Measurements from ENCODE around the gene SYNJ2.
"Not testable (repeated sequence)": the region's sequence is repeated elsewhere in the genome, so short reads cannot be mapped to it uniquely, and the experiment has no call there.

The SYNJ2 gene, protein sequence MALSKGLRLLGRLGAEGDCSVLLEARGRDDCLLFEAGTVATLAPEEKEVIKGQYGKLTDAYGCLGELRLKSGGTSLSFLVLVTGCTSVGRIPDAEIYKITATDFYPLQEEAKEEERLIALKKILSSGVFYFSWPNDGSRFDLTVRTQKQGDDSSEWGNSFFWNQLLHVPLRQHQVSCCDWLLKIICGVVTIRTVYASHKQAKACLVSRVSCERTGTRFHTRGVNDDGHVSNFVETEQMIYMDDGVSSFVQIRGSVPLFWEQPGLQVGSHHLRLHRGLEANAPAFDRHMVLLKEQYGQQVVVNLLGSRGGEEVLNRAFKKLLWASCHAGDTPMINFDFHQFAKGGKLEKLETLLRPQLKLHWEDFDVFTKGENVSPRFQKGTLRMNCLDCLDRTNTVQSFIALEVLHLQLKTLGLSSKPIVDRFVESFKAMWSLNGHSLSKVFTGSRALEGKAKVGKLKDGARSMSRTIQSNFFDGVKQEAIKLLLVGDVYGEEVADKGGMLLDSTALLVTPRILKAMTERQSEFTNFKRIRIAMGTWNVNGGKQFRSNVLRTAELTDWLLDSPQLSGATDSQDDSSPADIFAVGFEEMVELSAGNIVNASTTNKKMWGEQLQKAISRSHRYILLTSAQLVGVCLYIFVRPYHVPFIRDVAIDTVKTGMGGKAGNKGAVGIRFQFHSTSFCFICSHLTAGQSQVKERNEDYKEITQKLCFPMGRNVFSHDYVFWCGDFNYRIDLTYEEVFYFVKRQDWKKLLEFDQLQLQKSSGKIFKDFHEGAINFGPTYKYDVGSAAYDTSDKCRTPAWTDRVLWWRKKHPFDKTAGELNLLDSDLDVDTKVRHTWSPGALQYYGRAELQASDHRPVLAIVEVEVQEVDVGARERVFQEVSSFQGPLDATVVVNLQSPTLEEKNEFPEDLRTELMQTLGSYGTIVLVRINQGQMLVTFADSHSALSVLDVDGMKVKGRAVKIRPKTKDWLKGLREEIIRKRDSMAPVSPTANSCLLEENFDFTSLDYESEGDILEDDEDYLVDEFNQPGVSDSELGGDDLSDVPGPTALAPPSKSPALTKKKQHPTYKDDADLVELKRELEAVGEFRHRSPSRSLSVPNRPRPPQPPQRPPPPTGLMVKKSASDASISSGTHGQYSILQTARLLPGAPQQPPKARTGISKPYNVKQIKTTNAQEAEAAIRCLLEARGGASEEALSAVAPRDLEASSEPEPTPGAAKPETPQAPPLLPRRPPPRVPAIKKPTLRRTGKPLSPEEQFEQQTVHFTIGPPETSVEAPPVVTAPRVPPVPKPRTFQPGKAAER (N-terminal part only)

DNA sequence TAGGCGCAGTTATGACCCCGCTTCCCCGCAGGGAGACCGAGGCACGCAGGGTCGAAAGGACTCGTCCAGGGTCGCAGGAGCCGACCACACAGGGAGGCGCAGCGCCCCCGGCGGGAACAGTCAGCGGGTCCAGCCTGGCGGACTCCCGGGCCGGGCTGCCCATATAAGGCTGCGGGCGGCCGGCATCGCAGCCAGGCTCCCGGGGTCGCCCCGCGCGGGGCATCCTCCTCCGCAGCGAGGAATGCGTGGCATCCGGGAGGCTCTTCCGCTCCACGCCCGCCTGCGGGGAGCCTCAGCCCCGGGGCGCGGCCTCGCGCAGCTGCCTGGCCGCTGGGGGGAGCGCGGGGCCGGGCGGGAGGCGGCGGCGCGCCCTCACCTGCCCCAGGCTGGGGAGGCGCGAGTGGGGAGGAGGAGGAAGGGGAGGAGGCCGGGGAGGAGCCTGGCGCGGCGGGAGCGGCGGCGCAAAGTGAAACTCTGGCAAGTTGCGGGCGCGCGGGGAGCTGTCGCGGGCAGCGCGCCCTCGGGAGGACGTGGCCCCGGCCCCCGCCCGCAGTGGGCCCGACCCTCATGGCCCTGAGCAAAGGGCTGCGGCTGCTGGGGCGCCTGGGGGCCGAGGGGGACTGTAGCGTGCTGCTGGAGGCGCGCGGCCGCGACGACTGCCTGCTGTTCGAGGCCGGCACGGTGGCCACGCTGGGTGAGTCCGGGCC lies at the start of gene SYNJ2:
Gene SYNJ2 (plus strand): TSS at position 469 of the 707 bp plus-strand sequence. CDS start 99 bp downstream, at position 568.
- peak; percentile 46 for DNase-seq (ENCODE audit: low read depth)

DNA sequence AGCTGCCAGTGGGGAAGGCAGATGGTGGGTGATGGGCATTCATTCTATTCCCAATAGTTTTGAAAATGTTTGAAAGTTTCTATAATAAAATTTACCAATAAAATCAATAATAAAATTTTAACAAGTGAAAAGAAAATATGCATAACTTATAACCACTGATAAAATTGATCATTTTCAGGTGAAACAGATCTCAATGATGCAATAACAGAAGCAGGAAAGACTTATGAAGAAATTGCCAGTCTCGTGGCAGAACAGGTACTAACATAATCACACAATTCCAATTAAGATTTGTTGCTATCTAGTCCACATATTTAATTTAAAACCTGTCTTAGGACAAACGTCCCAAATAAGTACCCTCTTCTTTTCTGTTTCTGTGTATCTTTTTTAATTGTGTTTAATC lies 45.9 kb upstream of the SYNJ2 start:
- DNase-seq (ENCODE audit: low read depth), result no peak

DNA sequence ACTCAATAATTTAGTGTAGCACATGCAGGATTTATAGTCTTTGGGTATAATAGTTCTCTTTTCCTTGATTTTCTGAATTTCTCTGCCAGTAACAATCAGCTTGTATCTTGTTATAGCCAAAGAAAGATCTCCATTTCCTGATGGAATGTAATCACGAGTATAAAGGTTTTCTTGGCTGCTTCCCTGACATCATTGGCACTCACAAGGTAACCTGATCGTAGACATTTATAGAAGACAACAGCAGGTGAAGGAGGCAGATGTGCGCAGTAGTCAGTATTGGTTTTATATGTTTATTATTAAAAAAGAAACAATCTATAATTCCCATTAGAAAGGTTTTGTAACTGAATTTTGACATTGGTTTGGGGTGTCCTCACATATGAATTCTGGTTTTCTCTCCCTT lies 44.3 kb upstream of the SYNJ2 start:
- DNase-seq (ENCODE audit: low read depth), result no peak

DNA sequence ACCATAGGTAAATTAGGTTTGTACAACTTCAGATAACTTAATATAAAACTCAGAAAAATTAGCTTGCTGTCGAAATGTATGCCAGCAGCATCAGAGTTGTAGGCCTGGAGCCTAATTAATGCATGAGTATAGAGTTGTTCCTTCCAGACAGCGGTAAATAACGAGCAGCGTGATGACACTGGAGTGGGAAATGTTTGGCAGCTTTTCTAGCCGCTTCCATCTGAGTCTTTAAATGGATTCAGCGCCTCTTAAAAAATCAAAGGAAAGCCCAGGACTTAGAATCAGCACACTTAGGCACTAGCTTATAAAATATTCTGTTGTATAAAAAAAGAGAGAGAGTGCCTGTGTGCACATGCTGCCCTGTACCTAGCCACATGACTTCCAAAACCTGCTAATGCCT lies 43.7 kb upstream of the SYNJ2 start:
- DNase-seq (ENCODE audit: low read depth), result no peak

DNA sequence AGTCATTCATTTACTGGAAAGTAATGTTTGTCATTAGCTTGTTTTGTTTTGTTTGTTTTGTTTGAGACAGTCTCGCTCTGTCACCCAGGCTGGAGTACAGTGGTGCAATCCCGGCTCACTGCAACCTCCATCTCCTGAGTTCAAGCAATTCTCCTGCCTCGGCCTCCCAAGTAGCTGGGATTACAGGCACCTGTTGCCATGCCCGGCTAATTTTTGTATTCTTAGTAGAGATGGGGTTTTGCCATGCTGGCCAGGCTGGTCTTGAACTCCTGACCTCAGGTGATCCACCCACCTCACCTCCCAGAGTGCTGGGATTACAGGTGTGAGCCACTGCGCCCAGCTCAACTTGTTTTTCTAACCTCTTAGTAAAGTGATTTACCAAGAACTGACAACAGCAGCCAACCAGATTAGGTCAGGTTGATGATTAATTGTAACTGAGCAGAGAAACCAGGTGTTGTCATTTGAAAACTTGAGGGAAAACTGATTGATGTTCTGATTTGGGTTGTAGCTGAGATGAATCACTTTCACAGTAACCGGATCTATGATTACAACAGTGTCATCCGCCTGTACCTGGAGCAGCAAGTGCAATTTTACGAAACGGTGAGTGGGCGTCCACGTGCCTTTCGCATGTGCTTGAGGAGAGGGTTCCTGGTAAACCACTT lies 41.2 kb upstream of the SYNJ2 start:
- DNase-seq (ENCODE audit: low read depth), result peak; percentile 20

DNA sequence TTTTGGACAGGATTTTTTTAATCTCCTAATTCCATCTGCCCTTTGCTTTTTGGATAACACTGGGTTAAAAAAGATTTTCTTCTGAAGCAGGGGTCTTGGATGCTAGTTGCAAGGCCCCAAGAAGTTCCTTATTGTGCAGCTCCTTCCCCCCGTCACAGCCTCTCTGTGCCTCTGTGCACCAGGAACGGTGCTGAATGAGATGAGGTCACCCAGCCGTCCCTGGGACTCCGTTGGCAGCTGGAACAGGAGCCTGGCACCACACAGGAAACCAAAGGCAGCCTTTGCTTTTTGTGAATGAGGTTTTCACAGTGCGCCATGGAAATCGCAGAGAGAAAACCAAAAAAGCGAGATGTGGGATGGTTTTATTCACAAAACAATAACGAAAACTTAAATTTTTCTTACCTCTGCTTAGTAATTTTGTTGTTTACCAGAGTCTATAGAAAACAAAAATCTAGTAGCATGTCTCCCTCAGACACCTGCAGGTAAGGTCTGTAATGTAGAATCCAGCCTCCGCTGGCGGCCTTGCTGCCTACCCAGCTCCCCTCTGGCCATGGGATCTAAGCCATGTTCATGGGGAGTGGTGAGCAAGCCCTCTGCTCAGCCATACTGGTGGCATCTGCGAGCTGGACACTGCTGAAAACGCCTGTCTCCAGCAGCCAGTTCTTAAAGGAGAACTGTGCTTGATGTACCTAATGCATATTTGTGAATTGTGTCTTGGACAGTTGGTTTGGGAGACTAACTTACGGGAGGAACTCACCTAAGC lies 40.4 kb upstream of the SYNJ2 start:
- DNase-seq (ENCODE audit: low read depth), result no peak

DNA sequence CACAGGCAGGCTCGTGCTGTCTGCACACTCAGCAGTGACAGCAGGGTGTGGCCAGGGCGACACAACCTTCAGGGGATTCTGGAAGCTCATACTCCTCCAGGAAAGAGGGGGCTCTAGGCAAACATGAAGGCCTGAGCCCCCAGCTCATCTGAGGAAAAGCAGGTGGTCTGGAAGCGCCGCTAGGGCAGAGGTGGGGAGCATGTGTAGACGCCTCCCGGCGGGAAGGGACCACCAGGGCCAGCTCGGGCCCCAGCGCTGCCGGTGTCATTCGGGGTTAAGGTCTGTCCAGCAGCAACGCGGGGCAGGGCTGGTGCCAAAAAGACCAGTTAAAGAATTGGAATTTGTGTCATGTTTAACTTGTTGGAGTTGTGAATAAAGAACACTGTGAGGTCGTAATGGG lies 39.3 kb upstream of the SYNJ2 start:
- DNase-seq (ENCODE audit: low read depth), result no peak

DNA sequence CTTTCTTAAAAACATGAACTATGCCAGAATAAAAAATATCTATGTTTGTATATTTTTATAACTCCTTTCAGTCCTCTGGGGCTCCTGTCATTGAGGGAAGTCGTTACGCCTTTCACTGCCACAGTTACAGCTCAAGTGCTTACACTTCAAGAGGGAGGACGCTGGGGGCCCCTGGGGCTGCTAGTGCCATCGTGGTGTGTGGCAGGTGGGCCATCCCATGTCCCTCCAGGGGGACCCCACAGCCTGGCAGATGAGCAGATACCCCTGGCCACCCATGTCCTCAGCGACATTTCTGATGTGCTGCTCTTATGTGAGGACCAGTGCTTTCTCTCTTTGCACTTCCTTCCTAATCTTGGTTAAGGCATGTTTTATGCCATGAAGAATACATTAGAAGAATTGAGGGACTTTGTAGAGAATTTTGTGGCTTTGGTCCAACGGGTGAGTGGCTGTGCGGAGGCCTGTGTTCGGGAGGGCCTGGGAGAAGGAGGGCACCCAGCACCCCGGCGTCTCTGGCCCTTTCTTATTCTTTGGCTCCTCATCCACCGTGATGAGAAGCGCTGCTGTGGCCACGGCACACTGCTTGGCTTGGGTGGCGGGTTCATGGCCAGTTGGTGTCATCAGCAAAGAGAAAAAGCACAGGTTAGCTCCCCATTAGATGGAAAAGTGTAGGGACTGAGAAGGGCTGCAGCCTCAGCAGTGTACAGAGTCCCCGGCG lies 38.3 kb upstream of the SYNJ2 start:
- DNase-seq (ENCODE audit: low read depth), result no peak

DNA sequence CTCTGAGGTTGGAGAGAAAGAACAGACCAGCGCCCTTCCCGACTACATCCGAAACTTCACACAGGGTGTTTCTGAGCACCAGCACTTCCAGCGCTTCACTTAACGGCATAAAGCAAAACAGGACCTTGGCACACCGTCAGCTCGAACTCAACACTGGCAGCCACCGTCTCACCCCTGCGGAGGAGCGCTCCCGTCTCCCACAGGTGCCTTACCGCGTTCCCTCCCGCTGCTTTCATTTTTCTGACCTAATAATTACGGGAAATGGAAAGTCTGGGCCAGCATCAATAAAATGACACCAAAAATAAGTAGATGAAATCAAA lies 37.7 kb upstream of the SYNJ2 start:
- no peak for DNase-seq (ENCODE audit: low read depth)

DNA sequence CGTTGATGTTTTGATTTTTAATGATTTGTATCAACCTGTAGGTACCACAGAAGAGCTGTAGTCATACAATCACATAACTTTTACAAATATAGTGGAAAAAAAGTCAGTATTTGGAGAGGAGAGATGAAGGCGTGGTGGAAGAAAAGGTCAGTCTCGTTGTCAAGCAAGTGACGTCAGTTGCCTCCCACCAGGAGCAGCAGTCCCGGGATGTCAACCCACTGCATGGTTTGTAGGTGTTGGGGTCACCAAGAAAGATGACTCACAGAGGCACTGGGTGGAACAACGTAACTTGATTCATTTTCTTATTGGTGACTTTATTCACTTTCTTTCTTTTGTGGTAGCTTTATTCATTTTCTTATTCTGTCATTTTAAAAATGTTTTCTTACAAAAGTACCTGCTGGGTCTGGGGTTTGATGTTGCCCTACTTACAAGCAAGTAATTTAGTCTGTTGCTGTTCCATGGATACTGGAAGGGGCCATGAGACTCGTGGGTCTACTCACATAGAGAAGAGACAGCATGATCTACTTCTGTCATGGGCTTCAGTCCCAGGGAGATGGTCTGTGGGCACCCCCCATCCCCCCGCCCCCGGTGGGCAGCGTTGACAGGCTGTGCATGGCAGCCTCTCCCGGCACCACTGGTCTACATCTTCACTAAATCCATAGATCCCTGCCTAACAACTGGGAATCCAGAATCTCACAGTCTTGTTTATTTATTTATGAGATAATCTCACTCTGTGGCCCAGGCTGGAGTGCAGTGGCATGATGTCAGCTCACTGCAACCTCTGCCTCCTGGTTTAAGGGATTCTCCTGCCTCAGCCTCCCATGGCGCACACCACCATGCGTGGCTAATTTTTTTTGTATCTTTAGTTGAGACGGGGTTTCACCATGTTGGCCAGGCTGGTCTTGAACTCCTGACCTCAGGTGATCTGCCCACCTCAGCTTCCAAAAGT lies 36.4 kb upstream of the SYNJ2 start:
- DNase-seq (ENCODE audit: low read depth), result no peak

DNA sequence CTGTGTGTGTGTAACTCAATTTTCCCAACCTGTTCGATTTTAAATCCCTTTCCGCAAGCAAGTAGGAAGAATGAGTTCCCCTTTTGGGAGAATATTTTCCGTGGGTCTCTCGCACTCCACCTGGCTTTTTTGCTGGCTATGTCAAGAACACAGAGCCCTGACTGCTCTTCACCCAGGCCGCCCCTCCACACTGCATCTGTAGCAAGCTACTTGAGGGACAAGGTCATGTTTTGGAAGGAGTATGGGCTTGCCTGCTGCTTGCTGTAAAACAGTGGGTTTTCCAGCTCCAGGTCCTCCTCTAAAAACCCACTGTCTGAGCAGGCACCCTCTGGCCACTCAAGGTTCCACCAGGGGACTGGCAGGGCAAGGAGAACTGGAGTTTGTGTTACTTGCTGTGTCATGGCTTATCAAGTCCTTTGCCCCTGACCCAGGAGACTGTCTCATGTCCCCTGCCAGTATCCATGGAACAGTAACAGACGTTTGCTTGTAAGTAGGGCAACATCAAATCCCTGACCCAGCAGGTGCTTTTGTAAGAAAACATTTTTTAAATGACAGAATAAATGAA lies 35.5 kb upstream of the SYNJ2 start:
- no peak for DNase-seq (ENCODE audit: low read depth)

DNA sequence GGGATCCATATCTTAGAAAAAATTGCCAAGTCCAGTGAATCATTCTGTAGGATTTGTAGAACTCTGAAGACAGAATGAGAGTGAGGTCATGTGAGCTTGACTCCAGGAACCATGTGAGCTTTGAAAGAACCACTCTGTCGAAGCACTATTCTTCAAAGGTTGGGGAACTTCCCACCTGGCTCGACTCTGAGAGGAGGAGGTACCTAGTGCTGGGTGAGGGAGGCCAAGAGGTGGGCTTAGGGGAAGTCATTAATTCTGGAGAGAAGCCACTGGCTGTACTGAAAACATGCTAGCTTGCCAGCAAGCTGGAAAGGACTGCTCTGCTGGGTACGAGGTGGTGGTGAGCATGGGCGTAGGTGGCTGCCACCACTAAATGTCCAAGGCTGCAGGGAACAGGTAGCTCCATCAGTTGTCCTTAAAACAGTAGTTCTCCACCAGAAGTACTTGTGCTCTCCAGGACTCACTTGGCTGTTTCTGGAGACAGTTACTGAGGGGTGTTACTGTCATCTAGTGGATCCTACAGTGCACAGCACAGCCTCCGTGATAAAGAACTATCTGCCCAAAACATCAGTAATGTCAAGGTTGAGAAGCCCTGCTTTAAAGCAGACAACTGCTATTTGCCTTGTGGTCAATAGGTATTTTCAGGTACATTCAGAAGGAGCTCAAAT lies 34.7 kb upstream of the SYNJ2 start:
- no peak for DNase-seq (ENCODE audit: low read depth)

DNA sequence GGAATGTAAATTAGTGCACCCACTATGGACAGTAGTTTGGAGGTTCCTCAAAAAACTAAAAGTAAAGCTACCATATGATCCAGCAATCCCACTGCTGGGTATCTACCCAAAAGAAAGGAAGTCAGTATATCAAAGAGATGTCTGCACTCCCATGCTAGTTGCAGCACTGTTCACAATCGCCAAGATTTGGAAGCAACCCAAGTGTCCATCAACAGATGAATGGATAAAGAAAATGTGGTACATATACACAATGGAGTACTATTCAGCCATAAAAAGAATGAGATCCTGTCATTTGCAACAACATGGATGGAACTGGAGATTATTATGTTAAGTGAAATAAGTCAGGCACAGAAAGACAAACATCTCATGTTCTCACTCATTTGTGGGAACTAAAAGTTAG lies 30.8 kb upstream of the SYNJ2 start:
- DNase-seq (ENCODE audit: low read depth), result not testable (repeated sequence)

DNA sequence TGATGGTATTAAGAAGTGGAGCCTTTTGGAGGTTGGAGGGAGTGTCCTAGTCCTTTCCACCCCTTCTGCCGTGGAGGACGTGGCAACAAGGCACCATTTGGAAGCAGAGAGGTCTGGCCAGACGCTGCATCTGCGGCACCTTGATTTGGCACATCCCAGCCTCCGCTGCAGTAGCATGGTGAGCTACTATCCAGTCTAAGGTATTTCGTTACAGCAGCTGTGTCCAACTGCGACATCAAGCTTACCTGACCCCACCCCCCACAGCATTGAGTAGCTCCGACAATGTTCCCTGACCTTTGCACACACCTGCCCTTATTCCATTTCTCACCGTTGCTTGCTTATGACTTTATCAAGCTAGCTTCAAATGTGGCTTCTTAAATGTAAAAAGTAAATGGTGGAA lies 29.8 kb upstream of the SYNJ2 start:
- DNase-seq (ENCODE audit: low read depth), result no peak

DNA sequence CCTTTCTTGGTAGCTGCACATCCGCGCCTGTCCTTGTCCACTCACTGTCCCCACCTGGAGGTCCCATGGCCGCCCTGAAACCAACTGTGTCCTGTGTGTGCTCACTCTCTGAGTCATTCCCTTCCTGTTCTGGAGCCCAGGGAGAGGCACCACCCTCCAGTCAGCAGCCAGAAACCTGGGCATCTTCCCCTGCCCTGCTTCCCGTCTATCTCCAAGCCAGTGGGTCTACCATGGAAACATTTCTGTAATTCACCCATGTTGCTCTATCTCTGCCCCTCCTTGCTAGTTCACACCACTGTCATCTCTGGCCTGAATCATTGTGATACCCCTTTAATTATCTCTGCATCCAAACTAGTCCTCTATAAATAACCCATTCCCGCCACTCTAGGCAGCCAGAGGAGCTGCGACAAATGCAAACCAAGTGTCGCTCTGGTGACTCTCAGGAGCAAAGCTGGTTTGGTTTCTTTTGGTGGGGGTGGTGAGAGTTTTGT lies 28.8 kb upstream of the SYNJ2 start:
- DNase-seq (ENCODE audit: low read depth), result no peak

DNA sequence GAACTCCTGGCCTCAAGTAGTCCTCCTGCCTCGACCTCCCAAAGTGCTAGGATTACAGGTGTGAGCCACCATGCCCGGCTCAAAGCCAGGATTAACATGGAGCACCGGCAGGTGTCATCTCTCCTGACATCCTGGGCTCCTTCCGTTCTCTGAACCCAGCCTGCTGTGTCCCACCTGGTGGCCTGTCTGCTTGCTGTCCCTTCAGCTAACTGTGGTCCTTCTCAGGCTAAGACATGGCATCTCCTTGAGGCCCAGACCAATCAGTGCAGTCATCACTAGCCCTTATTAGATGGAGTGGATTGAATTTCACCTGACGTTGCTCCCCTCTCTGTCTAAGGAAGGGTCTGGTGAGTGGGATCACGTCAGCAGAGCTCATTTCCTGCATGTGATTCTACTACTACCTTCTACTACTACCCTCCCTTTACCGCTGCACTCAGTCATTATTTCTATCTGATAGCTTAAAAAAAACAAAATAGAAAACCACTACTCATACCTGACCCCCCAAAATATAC lies 28.0 kb upstream of the SYNJ2 start:
- no peak for DNase-seq (ENCODE audit: low read depth)

Data from stimulated activated CD8-positive, alpha-beta memory T cell treated with anti-CD3 and anti-CD28 coated beads, Interleukin-7, amount 100 ng/mL, for 24 hours (primary cell).